ENCODE measurements around the gene HSPA9. TPM values are rescaled to one million over a fixed set of nuclear protein-coding genes. Genes with fewer than 3 reads are reported as not detected.

The HSPA9 gene
- total RNA-seq (2014; rRNA removed; shearing (Covaris generic)), result 743 and 805 TPM in 2 replicates
- 643 and 774 TPM in 2 replicates for polyA plus RNA-seq (2015; cell fraction: cytosol; rRNA removed)
- 566 and 618 TPM in 2 replicates for polyA plus RNA-seq (2015; cell fraction: nucleus; rRNA removed)

DNA sequence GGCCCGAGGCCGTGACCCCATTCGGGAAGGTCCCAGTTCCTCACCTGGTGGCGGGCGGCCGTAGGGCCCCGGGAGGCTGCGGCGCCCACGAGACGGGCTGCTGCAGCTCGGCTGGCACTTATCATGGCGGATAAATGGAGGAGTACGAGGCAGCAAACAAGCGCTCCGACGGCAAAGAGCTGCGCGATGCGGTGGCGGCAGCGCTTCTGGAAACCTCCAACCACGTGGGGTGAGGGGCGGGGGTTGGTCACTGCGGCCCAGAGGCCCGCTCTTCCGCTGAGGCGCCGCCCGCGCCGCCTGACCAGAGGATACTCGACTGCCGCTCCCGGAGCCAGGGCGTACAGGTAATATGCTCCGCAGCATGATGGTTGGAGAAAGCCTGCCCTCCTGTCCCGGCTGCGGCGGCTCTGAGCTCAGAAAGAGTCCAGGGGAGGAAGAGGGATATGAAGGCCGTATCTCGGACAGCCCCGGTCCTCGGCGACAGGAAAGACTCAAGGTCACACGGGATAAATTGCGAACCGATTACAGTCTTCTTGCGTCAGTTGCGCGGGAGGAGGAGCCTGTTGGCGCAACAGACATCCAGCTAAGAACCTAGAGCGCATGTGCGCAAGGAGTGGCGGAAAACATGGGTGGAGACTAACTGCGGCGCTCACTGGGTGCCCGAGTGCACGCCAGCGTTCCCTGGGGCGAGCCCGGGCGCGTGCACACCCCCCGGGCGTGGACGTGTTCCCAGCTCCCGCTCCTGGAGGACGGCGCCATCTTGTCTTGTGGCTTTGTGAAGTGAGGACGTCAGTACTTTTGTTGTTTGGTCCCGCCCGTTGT, at the start of gene HSPA9:
Gene HSPA9 (minus strand): TSS at position 208 of the 822 bp plus-strand sequence. CDS start 83 bp downstream, at position 125.
- in situ Hi-C loops (cut with HindIII; ENCODE audit: low pct_unique_long_range_greater_than_20kb, low sequenced_read_pairs), result no loop called here
- DNase-seq (ENCODE audit: low read depth, low spot score), result peak; percentile 100

DNA sequence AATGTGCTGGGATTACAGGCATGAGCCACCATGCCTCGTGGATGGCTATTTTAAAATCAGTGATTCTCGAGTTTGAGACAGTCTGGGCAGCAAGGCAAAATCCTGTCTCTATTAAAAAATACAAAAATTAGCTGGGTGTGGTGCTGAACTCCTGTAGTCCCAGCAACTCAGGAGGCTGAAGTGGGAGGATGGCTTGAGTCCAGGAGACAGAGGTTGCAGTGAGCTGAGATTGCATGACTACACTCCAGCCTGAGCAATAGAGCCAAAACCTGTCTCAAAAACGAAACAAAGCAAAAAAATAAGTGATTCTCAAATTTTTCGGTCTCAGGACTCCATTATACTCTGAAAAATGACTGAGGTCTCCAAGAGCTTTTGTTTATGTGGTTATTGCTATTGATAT, 47.9 kb upstream of the HSPA9 start:
- DNase-seq (ENCODE audit: low read depth, low spot score), result no peak
- in situ Hi-C loops (cut with HindIII; ENCODE audit: low pct_unique_long_range_greater_than_20kb, low sequenced_read_pairs), result no loop called here

GRCh38 chr5:138622051-138622450, 46.9 kb upstream of the HSPA9 start:
- no peak for DNase-seq (ENCODE audit: low read depth, low spot score)
- in situ Hi-C loops (cut with HindIII; ENCODE audit: low pct_unique_long_range_greater_than_20kb, low sequenced_read_pairs), result no loop called here

DNA sequence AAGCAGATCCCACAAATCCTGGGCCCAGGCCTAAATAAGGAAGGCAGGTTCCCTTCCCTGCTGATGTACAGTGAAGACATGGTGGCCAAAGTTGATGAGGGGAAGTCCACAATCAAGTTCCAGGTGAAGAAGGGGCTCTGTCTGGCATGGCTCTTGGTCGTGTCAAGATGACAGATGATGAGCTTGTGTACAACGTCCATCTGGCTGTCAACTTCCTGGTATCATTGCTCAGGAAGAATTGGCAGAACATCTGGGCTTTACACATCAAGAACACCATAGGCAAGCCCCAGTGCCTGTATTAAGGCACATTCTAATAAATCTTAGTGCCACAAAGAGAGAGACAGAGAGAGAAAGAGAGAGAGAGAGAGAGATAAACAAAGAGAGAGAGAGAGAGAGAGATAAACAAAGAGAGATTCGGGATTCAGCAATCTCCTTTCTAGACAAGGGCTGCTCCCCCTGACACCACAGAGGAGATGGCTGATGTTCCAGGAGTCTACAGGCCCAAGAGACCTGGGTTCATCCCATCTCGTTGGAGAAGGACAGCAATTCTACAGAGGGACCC, 45.5 kb upstream of the HSPA9 start:
- in situ Hi-C loops (cut with HindIII; ENCODE audit: low pct_unique_long_range_greater_than_20kb, low sequenced_read_pairs), result no loop called here

GRCh38 chr5:138616508-138616907, 41.3 kb upstream of the HSPA9 start:
- in situ Hi-C loops (cut with HindIII; ENCODE audit: low pct_unique_long_range_greater_than_20kb, low sequenced_read_pairs), result no loop called here
- DNase-seq (ENCODE audit: low read depth, low spot score), result no peak

More for the DNA sequence above, 45.5 kb upstream of the HSPA9 start:
- DNase-seq (ENCODE audit: low read depth, low spot score), result no peak

DNA sequence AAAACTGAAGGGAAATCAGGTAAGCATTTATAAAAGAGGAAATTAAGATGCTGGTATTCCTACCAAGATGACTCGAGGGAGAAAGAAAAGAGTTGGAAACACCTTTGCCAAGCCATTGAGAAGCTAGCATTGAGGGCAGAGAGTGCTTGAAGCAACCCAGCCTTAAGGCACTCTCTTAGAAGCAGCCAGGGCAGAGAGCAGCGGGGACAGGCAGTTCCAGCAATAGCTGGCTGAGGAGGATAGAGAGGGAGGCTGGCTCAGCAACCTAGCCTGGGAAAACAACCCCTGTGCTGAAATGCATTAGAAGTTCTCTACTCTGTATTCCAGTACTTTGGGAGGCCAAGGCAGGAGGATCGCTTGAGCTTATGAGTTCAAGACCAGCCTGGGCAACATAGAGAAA, 40.3 kb upstream of the HSPA9 start:
- DNase-seq (ENCODE audit: low read depth, low spot score), result no peak
- in situ Hi-C loops (cut with HindIII; ENCODE audit: low pct_unique_long_range_greater_than_20kb, low sequenced_read_pairs), result no loop called here

GRCh38 chr5:138611678-138612218, 36.5 kb upstream of the HSPA9 start:
- DNase-seq (ENCODE audit: low read depth, low spot score), result peak; percentile 96
- in situ Hi-C loops (cut with HindIII; ENCODE audit: low pct_unique_long_range_greater_than_20kb, low sequenced_read_pairs), result no loop called here

GRCh38 chr5:138610918-138611677, 35.9 kb upstream of the HSPA9 start:
- DNase-seq (ENCODE audit: low read depth, low spot score), result peak; percentile 51
- in situ Hi-C loops (cut with HindIII; ENCODE audit: low pct_unique_long_range_greater_than_20kb, low sequenced_read_pairs), result no loop called here

DNA sequence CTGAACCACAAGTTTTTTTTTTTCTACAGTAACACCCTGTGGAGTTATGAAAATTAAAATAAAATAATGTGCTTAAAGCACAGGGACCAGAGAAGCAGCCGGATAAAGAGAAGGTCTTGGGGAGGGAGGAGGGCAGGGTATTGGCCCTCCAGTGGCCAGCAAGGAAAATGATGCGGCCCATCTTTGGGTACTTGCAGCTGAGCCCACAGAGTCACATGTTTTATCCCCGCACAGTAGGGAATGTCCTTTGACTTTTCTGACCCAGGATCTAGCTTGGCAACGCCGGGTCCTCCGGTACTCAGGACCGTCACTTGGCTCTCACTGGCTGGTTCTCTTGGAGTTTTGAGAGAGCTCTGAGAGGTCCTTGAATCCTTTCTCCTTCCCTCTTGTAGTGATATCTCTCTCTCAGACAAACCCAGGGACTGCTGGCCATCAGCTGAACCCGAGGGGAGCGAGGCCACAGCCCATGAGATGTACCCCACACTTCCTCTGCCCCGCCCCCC, 35.3 kb upstream of the HSPA9 start:
- DNase-seq (ENCODE audit: low read depth, low spot score), result peak; percentile 60
- in situ Hi-C loops (cut with HindIII; ENCODE audit: low pct_unique_long_range_greater_than_20kb, low sequenced_read_pairs), result no loop called here

DNA sequence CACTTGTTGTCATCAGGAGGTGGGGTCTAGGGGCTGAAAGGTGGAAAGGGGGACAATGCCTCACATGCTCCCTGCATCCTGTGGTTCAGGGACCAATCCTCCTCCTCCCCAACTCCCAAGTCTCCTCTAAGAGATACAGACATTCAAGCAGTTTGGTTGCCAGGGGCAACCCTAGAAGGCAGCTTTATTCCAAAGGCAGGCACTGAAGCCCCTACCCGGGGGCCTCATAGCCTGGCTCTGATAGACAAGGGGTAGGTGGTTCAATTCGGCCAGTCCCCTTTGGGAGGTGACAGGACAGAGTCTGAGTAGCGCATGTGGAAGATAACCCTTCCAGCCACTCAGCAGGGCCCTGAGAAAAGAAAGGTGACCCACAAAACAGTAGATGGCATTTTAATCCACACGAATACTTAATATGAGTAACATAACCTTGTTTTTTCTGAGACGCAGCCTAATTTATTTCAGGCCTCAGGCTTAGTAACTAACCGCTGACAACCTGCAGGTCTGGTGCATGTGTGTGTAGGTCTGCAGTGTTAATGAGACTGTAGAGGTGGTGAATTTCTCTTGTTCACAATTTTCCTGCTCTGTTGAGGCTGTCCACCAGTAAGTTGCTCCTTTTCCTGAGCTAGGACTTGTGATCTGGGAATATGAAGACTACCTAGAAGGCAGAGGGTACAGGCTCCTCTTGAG, 31.3 kb upstream of the HSPA9 start:
- in situ Hi-C loops (cut with HindIII; ENCODE audit: low pct_unique_long_range_greater_than_20kb, low sequenced_read_pairs), result no loop called here
- no peak for DNase-seq (ENCODE audit: low read depth, low spot score)

DNA sequence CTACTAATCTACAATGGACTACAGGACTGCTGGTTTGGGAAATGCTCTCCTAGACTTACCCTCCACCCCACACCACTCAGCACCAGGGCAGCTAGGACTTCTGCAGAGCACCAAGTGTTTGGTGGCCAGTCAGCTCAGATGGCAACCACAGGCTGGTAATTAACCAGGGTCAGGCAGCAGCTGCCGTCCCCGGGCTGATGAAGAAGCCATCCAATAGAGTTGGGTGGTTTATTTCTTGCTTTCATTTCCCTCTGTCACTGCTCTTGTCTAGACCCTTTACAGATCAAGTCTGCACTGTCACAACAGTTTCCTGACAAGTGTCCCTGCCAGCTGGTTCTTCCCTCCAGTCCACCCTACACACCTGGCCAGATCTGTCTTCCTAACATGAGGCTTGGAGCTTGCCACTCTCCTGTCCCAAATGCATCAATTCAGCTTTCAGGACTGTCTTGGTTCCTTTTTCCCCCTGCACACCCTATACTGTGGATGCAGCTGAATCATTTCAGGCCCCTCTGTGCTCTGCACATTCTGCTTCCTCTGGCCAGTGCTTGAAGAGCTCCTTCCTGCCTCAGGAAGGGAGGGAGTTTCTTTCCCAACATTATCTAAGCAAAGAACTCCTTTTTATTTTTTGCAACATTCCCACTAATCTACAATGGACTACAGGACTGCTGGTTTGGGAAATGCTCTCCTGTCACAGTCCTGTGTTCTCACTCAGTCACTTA, 30.2 kb upstream of the HSPA9 start:
- no peak for DNase-seq (ENCODE audit: low read depth, low spot score)
- in situ Hi-C loops (cut with HindIII; ENCODE audit: low pct_unique_long_range_greater_than_20kb, low sequenced_read_pairs), result no loop called here

GRCh38 chr5:138604176-138604785, 29.1 kb upstream of the HSPA9 start:
- in situ Hi-C loops (cut with HindIII; ENCODE audit: low pct_unique_long_range_greater_than_20kb, low sequenced_read_pairs), result no loop called here

DNA sequence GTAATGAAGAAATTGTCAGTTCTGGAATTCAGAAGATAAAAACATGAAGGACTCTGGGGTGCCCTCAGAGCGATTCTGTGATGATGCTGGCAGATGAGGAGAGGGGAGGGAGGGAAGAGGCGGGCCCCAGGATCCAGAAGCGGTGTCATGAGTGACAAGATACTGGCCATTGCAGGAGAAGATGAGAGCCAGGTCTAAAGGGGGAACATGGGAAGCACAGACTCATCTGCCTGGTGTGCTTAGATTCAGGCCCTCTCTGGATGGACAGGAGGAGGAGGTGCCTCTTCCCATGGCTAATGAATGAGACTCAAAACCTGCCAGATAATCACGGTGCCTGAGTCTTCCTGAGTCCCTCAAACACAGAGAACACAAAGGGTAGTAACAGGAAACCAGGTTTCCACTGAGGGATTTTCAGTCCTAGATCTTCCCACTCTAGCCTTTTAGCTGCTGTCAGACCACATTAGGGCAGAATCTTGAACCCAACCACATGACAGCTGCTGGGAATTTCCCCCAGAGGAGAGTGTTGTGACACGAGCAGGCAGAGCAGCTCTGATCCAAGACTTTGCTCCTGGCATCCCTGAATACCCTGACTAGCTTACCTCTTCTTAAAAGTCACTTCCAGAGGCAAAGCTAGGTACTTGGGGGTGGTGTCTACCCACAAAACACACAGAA, 28.2 kb upstream of the HSPA9 start:
- no peak for DNase-seq (ENCODE audit: low read depth, low spot score)
- in situ Hi-C loops (cut with HindIII; ENCODE audit: low pct_unique_long_range_greater_than_20kb, low sequenced_read_pairs), result no loop called here

More at GRCh38 chr5:138604176-138604785, 29.1 kb upstream of the HSPA9 start:
- DNase-seq (ENCODE audit: low read depth, low spot score), result no peak

DNA sequence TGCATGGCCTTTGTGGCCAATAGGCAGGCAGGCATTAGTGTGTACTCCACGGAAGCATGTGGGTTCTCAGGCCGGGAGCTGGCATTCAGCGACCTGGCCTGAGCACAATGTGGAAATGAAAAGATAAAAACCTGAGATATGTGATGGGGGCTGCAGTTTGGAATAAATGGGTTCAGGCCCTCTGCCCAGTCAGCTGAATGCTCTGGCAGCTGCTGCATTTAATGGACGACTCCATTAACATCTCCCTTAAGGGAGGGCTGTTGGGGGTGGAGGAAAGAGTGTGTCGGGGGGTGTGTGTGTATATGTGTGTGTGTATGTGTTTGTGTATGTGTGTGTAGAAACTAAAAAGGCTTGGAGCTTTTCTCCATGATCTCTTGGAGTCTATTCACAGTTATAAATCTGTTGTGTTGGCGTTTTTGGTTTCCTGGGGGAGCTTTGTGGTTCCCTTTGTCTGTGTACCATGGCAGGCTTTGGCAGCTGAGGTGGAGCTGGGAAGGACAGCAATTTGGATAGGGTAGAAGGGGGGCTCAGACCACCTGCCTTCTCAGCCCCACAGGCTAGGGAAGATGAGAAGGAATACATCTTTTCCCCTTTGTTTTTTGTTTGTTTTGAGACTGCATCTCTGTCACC, 27.3 kb upstream of the HSPA9 start:
- no peak for DNase-seq (ENCODE audit: low read depth, low spot score)
- in situ Hi-C loops (cut with HindIII; ENCODE audit: low pct_unique_long_range_greater_than_20kb, low sequenced_read_pairs), result no loop called here

GRCh38 chr5:138601444-138601843, 26.2 kb upstream of the HSPA9 start:
- in situ Hi-C loops (cut with HindIII; ENCODE audit: low pct_unique_long_range_greater_than_20kb, low sequenced_read_pairs), result no loop called here
- DNase-seq (ENCODE audit: low read depth, low spot score), result no peak
